OCI-LY3 (cell line): ENCODE measurements around the gene COL1A2.

Experiments
- H2AFZ ChIP-seq: fragments of 200-600, 300-600 bp; shearing (Covaris generic); 2 replicates; pipeline ENCODE4 v1.6.0; 2014; ENCODE audit warnings: antibody characterized with exemption, low read depth, low read length
- H3K27ac ChIP-seq: fragments of 200-600, 300-600 bp; sonication (generic); 2 replicates; pipeline ENCODE4 v1.5.1; 2014; ENCODE audit warnings: mild to moderate bottlenecking, low read length, moderate library complexity, mixed read lengths
- H3K27me3 ChIP-seq: fragments of 200-600, 300-600 bp; sonication (generic); 2 replicates; pipeline ENCODE4 v1.6.1; 2014; ENCODE audit warnings: low read depth, low read length, mixed read lengths
- H3K36me3 ChIP-seq: fragments of 200-600, 300-600 bp; sonication (generic); replicated peaks from 2 replicates; pipeline ENCODE3; 2014; ENCODE audit warnings: low read depth, low read length, mixed read lengths
- H3K4me1 ChIP-seq: fragments of 300-600, 200-600 bp; sonication (generic); 2 replicates; pipeline ENCODE4 v1.6.1; 2014; ENCODE audit warnings: low read length, mixed read lengths
- H3K4me2 ChIP-seq: fragments of 200-600, 300-600 bp; sonication (generic); 2 replicates; pipeline ENCODE4 v1.6.1; 2014; ENCODE audit warnings: low read length, mixed read lengths
- H3K4me3 ChIP-seq: fragments of 300-600, 200-600 bp; sonication (generic); 2 replicates; pipeline ENCODE4 v1.5.1; 2014; ENCODE audit warnings: antibody characterized with exemption, mild to moderate bottlenecking, low read length, moderate library complexity
- H3K79me2 ChIP-seq: fragments of 300-600, 200-600 bp; shearing (Covaris generic); 2 replicates; pipeline ENCODE4 v1.6.1; 2014; ENCODE audit warnings: mild to moderate bottlenecking, low read length, mixed read lengths
- H3K9ac ChIP-seq: fragments of 300-600, 200-600 bp; shearing (Covaris generic); 2 replicates; pipeline ENCODE4 v1.6.0; 2014; ENCODE audit warnings: mild to moderate bottlenecking, low read length, moderate library complexity
- H3K9me3 ChIP-seq: fragments of 200-600, 300-600 bp; shearing (Covaris generic); 2 replicates; pipeline ENCODE4 v1.6.1; 2014; ENCODE audit warnings: low read length, mixed read lengths; ENCODE audit not compliant: insufficient read depth
- H4K20me1 ChIP-seq: fragments of 200-600, 300-600 bp; sonication (generic); 2 replicates; pipeline ENCODE4 v1.6.1; 2016; ENCODE audit warnings: low read length, mixed read lengths; ENCODE audit not compliant: insufficient read depth
- EZH2phosphoT487 ChIP-seq: fragments of 200-600 bp; shearing (Covaris generic); IDR thresholded peaks from 2 replicates; pipeline ENCODE4 v1.6.1; 2018; ENCODE audit warnings: antibody characterized with exemption, mixed run types, low read depth
- TF ChIP-seq, protein P1 (sequence below): fragments of 200-600, 300-600 bp; sonication (generic); IDR thresholded peaks from 2 replicates; pipeline ENCODE4 v1.5.1; 2014; ENCODE audit warnings: antibody characterized with exemption, low read length, low read depth

Gene COL1A2

DNA sequence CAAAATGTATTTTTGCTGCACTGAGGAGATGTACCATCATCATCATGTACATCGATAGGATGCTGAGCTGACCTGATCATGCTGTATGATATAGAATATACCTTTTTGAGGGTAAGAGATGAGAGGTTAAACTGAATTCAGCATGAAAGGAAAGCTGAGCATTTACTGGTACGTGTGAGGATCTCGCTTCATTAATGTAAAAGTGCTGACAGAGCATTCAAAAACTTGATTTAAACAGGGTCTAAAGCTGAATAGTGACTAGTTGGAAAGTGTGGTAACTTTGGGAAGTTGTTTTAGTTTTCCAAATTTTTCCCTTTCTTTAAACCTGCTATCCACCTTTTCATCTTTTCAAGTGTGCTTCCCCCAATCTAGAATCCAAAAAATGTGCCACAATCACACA lies 28.5 kb upstream of the COL1A2 start:
- Histone ChIP-seq H3K27ac (no peak overlapping the region), H4K20me1 (no peaks in the 10 kb centered on the region), H2AFZ (no peak overlapping the region), H3K9ac (no peak overlapping the region), H3K27me3 (no peaks in the 10 kb centered on the region; the same call in 1 of the 2 replicates), H3K4me3 (no peak overlapping the region), H3K4me1 (no peaks in the 10 kb centered on the region), H3K79me2 (no peaks in the 10 kb centered on the region), H3K36me3 (no peaks in the 10 kb centered on the region), H3K4me2 (no peak overlapping the region), H3K9me3 (no peaks in the 10 kb centered on the region)
- TF ChIP-seq, protein P1, sequence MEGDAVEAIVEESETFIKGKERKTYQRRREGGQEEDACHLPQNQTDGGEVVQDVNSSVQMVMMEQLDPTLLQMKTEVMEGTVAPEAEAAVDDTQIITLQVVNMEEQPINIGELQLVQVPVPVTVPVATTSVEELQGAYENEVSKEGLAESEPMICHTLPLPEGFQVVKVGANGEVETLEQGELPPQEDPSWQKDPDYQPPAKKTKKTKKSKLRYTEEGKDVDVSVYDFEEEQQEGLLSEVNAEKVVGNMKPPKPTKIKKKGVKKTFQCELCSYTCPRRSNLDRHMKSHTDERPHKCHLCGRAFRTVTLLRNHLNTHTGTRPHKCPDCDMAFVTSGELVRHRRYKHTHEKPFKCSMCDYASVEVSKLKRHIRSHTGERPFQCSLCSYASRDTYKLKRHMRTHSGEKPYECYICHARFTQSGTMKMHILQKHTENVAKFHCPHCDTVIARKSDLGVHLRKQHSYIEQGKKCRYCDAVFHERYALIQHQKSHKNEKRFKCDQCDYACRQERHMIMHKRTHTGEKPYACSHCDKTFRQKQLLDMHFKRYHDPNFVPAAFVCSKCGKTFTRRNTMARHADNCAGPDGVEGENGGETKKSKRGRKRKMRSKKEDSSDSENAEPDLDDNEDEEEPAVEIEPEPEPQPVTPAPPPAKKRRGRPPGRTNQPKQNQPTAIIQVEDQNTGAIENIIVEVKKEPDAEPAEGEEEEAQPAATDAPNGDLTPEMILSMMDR: no peak
- TF ChIP-seq EZH2phosphoT487: no peak

DNA sequence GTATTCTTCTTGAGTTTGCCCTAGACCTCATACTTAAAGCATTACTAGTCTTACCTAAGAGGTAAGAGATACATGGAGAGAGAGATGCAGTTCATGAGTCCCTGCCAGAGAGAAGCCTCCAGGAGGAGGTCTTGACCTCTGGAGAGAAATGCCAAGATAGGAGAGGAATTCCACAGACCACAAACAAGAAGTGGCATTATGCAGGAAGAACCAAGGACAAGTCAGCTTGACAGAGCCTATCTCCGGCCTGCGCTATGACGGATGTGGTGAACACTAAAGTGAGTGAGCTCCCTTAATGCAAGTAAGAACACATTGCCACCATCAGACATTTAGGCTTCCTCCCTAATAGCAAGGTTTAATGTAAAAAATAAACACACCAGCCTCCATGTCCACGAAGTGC lies 27.9 kb upstream of the COL1A2 start:
- no peaks in the 10 kb centered on the region; the same call in 1 of the 2 replicates for H3K27me3 ChIP-seq
- H3K9ac ChIP-seq: no peak overlapping the region
- H4K20me1 ChIP-seq: no peaks in the 10 kb centered on the region
- TF ChIP-seq EZH2phosphoT487: no peak
- TF ChIP-seq, protein P1: no peak
- H3K9me3 ChIP-seq: no peaks in the 10 kb centered on the region
- no peak overlapping the region for H3K4me2 ChIP-seq
- no peak overlapping the region for H2AFZ ChIP-seq
- no peak overlapping the region for H3K27ac ChIP-seq
- H3K4me3 ChIP-seq: no peak overlapping the region
- no peaks in the 10 kb centered on the region for H3K36me3 ChIP-seq
- H3K4me1 ChIP-seq: no peaks in the 10 kb centered on the region
- no peaks in the 10 kb centered on the region for H3K79me2 ChIP-seq

DNA sequence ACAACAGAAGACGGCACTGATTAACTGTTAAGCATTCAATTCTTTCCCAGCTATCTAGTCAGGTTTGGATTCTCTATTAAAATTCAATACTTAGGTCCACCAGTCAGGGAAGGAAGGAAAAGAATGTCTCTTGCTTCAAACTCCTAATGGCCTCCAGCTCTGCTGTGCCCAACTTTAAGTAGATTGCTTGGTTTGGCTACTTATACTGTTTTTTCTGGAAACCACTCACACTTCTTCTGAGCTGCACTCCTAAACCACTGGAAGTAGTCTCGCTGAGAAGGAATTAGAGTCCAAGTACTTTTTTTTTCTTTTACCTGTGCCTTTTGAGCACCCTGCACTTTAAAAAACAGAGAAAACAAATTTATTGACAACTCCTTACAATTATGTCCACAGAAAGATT lies 26.7 kb upstream of the COL1A2 start:
- no peak overlapping the region for H3K4me2 ChIP-seq
- H2AFZ ChIP-seq: no peak overlapping the region
- no peaks in the 10 kb centered on the region for H3K9me3 ChIP-seq
- no peak overlapping the region for H3K4me3 ChIP-seq
- H3K27me3 ChIP-seq: no peaks in the 10 kb centered on the region; the same call in 1 of the 2 replicates
- TF ChIP-seq, protein P1: no peak
- no peak for TF ChIP-seq EZH2phosphoT487
- H3K9ac ChIP-seq: no peak overlapping the region
- H3K79me2 ChIP-seq: no peaks in the 10 kb centered on the region
- H3K27ac ChIP-seq: no peak overlapping the region
- no peaks in the 10 kb centered on the region for H3K4me1 ChIP-seq
- no peaks in the 10 kb centered on the region for H3K36me3 ChIP-seq
- H4K20me1 ChIP-seq: no peaks in the 10 kb centered on the region

DNA sequence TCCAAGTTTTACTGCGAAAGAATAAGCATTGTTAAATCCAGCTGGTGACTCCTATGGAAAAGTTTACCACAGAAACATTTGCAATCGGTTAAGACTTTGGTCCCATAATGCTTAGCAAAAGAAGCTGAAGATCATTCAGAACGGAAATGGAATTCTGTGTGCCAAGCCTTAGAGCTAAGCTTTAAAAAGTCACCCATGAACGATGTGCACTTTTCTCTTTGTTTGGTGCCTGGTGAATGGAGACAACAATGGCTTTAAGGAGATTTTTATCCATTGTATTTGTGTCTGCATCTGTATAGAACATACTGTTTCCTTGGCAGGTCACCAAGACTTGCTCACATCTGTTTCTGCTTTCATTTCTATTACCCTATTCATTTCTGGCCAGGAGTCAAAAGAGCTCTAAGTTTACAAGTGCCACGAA lies 26.3 kb upstream of the COL1A2 start:
- H3K4me1 ChIP-seq: no peaks in the 10 kb centered on the region
- H3K9me3 ChIP-seq: no peaks in the 10 kb centered on the region
- H4K20me1 ChIP-seq: no peaks in the 10 kb centered on the region
- H2AFZ ChIP-seq: no peak overlapping the region
- no peaks in the 10 kb centered on the region; the same call in 1 of the 2 replicates for H3K27me3 ChIP-seq
- H3K79me2 ChIP-seq: no peaks in the 10 kb centered on the region
- H3K4me3 ChIP-seq: no peak overlapping the region
- H3K4me2 ChIP-seq: no peak overlapping the region
- TF ChIP-seq EZH2phosphoT487: no peak
- TF ChIP-seq, protein P1: no peak
- H3K9ac ChIP-seq: no peak overlapping the region
- no peaks in the 10 kb centered on the region for H3K36me3 ChIP-seq
- no peak overlapping the region for H3K27ac ChIP-seq
